HCT116 (cell line): Measurements from ENCODE around the gene ITGBL1. TPM values are rescaled to one million over a fixed set of nuclear protein-coding genes. Genes with fewer than 3 reads are reported as not detected.

ENCODE experiments used
- ATAC-seq: fragments of 200-7000 bp; cut with Tn5 transposase; 2 replicates; pipeline ENCODE4 v1.9.1; 2020; ENCODE audit warnings: mild to moderate bottlenecking, moderate library complexity
- BruUV-seq: library from RNA; stranded (reverse); fragments of 400-500 nt; replicated peaks from 2 replicates; lab custom pipeline; 2021; lab: Mats Ljungman, UMichigan
- CTCF ChIA-PET: fragments of 300-600 bp; sonication (Branson Sonifier 250); formaldehyde crosslinking; loops from one replicate; lab custom pipeline; 2021; ENCODE audit warnings: antibody characterized with exemption; lab: Charles Lee
- POLR2A ChIA-PET: fragments of 300-600, 350-600 bp; sonication (Branson Sonifier 250); formaldehyde crosslinking; loops from one replicate; lab custom pipeline; 2021; ENCODE audit warnings: antibody characterized with exemption; lab: Charles Lee
- RAD21 ChIA-PET, 2 experiments: fragments of 300-600 bp; sonication (Branson Sonifier 250); formaldehyde crosslinking; loops; one replicate each; lab custom pipeline; 2023; ENCODE audit warnings: low total read pairs in 2 of 2; ENCODE audit not compliant: uncharacterized antibody in 2 of 2, unreplicated experiment in 2 of 2, low non-redundant PET in 1 of 2; lab: Charles Lee
- DNase-seq: peaks from one replicate; pipeline ENCODE4 v3.0.0-alpha.2; 2010; ENCODE audit warnings: low read depth, low spot score
- H2AFZ ChIP-seq: fragments of 200-600 bp; shearing (Covaris generic), sonication (generic); 2 replicates; pipeline ENCODE4 v1.6.1; 2017; ENCODE audit warnings: low read depth, mixed run types, mixed read lengths, antibody characterized with exemption, low read length; ENCODE audit not compliant: poor library complexity, severe bottlenecking
- H3K27ac ChIP-seq: 2 replicates; pipeline ENCODE4 v1.5.1; 2012; ENCODE audit warnings: low read depth, low read length
- H3K27me3 ChIP-seq: fragments of 200-600 bp; sonication (generic); 2 replicates; pipeline ENCODE4 v1.6.1; 2016; ENCODE audit warnings: mixed run types, low read length, mixed read lengths; ENCODE audit not compliant: insufficient read depth
- H3K36me3 ChIP-seq, 2 experiments: fragments of 200-500 bp in 1 of 2; fragments of 200-600 bp in 1 of 2; sonication (Bioruptor generic) in 1 of 2; sonication (generic) in 1 of 2; 2 replicates each; pipeline versions ENCODE4 v1.5.1 to v1.6.1; 2014 to 2016; ENCODE audit warnings: low read length in 2 of 2, inconsistent platforms in 1 of 2, mixed read lengths in 1 of 2, mixed run types in 1 of 2; ENCODE audit not compliant: insufficient read depth in 2 of 2, control insufficient read depth in 1 of 2
- H3K4me1 ChIP-seq, 2 experiments: fragments of 200-600 bp in 1 of 2; sonication (generic) in 1 of 2; 2 replicates each; pipeline versions ENCODE4 v1.5.1 to v1.6.1; 2012 to 2017; ENCODE audit warnings: low read length in 2 of 2, inconsistent platforms in 1 of 2, mild to moderate bottlenecking in 1 of 2, mixed read lengths in 1 of 2, mixed run types in 1 of 2, moderate library complexity in 1 of 2; ENCODE audit not compliant: insufficient read depth in 2 of 2, control insufficient read depth in 1 of 2
- H3K4me2 ChIP-seq: fragments of 200-600 bp; sonication (generic); 2 replicates; pipeline ENCODE4 v1.6.1; 2017; ENCODE audit warnings: mixed run types, low read length, mixed read lengths
- H3K4me3 ChIP-seq, 2 experiments: fragments of 200-600 bp in 1 of 2; sonication (generic) in 1 of 2; replicated peaks in 1 of 2; 2 replicates each; pipeline ENCODE4 v1.5.1; 2011 to 2016; ENCODE audit warnings: low read length in 2 of 2, control low read depth in 1 of 2, low read depth in 1 of 2, mild to moderate bottlenecking in 1 of 2, mixed read lengths in 1 of 2, mixed run types in 1 of 2
- H3K79me2 ChIP-seq: fragments of 200-600 bp; sonication (generic); 2 replicates; pipeline ENCODE4 v1.6.1; 2017; ENCODE audit warnings: mild to moderate bottlenecking, mixed run types, low read length, moderate library complexity, mixed read lengths; ENCODE audit not compliant: insufficient read depth
- H3K9ac ChIP-seq: fragments of 200-600 bp; sonication (generic); 2 replicates; pipeline ENCODE4 v1.6.1; 2016; ENCODE audit warnings: low read length, mixed read lengths
- H3K9me2 ChIP-seq: fragments of 200-600 bp; sonication (generic), shearing (Covaris generic); 2 replicates; pipeline ENCODE4 v1.6.1; 2017; ENCODE audit warnings: mixed run types, mild to moderate bottlenecking, moderate library complexity; ENCODE audit not compliant: insufficient read depth
- H3K9me3 ChIP-seq, 2 experiments: fragments of 200-500 bp in 1 of 2; fragments of 200-600 bp in 1 of 2; sonication (Bioruptor generic) in 1 of 2; sonication (generic) in 1 of 2; 2 replicates each; pipeline ENCODE4 v1.6.1; 2014 to 2017; ENCODE audit warnings: low read length in 2 of 2, mixed read lengths in 2 of 2, inconsistent platforms in 1 of 2, low read depth in 1 of 2, mild to moderate bottlenecking in 1 of 2, mixed run types in 1 of 2, moderate library complexity in 1 of 2; ENCODE audit not compliant: control insufficient read depth in 1 of 2, insufficient read depth in 1 of 2
- H4K20me1 ChIP-seq: fragments of 200-600 bp; sonication (generic), shearing (Covaris generic); 2 replicates; pipeline ENCODE4 v1.6.1; 2017; ENCODE audit warnings: mixed run types, mild to moderate bottlenecking, moderate library complexity; ENCODE audit not compliant: insufficient read depth
- CTCF ChIP-seq, 3 experiments: fragments of 200-600 bp in 1 of 3; sonication (generic) in 1 of 3; IDR thresholded peaks in 2 of 3; conservative IDR thresholded peaks in 1 of 3; 2 replicates each; pipeline ENCODE4 v1.5.1; 2012 to 2017; ENCODE audit warnings: low read depth in 2 of 3, low read length in 2 of 3, antibody characterized with exemption in 1 of 3, borderline replicate concordance in 1 of 3, control low read depth in 1 of 3, mild to moderate bottlenecking in 1 of 3, mixed read lengths in 1 of 3, mixed run types in 1 of 3, moderate library complexity in 1 of 3; ENCODE audit not compliant: insufficient read depth in 1 of 3
- JUND ChIP-seq: IDR thresholded peaks from 2 replicates; pipeline ENCODE4 v1.6.1; 2012
- SIN3A ChIP-seq: IDR thresholded peaks from 2 replicates; pipeline ENCODE4 v1.6.1; 2012; ENCODE audit warnings: low read depth
- SP1 ChIP-seq: IDR thresholded peaks from 2 replicates; pipeline ENCODE4 v1.6.1; 2012; ENCODE audit warnings: low read depth
- TCF7L2 ChIP-seq: IDR thresholded peaks from 2 replicates; pipeline ENCODE4 v1.7.0; 2011; ENCODE audit warnings: borderline replicate concordance, inconsistent platforms; ENCODE audit not compliant: insufficient read depth, insufficient read length; ENCODE audit errors: extremely low read depth
- ZNF274 ChIP-seq: fragments of 200-500 bp; sonication (Bioruptor generic); IDR thresholded peaks from 2 replicates; pipeline ENCODE4 v1.6.1; 2014; ENCODE audit warnings: mild to moderate bottlenecking, low read depth, low read length, inconsistent platforms
- intact Hi-C: fragments of 100-400 bp; cut with micrococcal nuclease; formaldehyde crosslinking; loops from 2 replicates; pipeline ENCODE4 v1.10.0; 2022
- total RNA-seq: library from RNA; stranded (reverse); gene quantifications from one replicate; pipeline ENCODE4 v1.2.1, GENCODE V29; 2021; ENCODE audit not compliant: unreplicated experiment
- TF ChIP-seq, protein P1 (sequence below): IDR thresholded peaks from 2 replicates; pipeline ENCODE4 v1.6.1; 2012; ENCODE audit warnings: low read depth
- TF ChIP-seq, protein P2 (sequence below): IDR thresholded peaks from 2 replicates; pipeline ENCODE4 v1.6.1; 2012

The ITGBL1 gene
- total RNA-seq, 1 experiment from 2014 or later = 0.66 TPM

DNA sequence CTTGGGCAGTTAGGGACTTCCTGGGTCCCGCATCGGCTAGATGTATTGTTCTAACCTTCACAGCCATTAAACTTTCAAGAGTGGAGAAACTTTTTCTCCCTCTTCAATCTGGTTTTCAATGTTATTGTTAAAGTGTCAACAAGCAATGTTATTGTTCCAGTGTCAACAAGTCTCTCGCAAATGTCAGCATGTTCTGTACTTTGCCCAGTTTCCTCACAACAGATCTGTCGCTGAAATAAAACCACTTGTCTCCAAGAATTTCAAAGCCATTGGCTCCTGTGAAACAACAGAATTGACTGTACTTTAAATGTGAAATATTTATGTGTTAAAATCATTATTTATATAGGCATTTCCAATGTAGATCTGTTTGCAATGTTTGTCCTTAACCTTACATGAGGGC, 138.0 kb downstream of the ITGBL1 start:
- Histone ChIP-seq H3K36me3 (no peaks in the 10 kb centered on the region), H3K4me3 (no peak overlapping the region), H3K79me2 (no peaks in the 10 kb centered on the region), H3K9me3 (peaks cover 0 to 4% of the 10 kb centered on the region in 2 experiments; a peak in 1 of 4 replicates), H3K4me2 (no peak overlapping the region)
- no peak for ATAC-seq
- RAD21 ChIA-PET = no interaction called here
- POLR2A ChIA-PET = no interaction called here
- TF ChIP-seq ZNF274 (no peak), JUND (no peak), SP1 (no peak), TCF7L2 (no peak), SIN3A (no peak)
- TF ChIP-seq, protein P1, sequence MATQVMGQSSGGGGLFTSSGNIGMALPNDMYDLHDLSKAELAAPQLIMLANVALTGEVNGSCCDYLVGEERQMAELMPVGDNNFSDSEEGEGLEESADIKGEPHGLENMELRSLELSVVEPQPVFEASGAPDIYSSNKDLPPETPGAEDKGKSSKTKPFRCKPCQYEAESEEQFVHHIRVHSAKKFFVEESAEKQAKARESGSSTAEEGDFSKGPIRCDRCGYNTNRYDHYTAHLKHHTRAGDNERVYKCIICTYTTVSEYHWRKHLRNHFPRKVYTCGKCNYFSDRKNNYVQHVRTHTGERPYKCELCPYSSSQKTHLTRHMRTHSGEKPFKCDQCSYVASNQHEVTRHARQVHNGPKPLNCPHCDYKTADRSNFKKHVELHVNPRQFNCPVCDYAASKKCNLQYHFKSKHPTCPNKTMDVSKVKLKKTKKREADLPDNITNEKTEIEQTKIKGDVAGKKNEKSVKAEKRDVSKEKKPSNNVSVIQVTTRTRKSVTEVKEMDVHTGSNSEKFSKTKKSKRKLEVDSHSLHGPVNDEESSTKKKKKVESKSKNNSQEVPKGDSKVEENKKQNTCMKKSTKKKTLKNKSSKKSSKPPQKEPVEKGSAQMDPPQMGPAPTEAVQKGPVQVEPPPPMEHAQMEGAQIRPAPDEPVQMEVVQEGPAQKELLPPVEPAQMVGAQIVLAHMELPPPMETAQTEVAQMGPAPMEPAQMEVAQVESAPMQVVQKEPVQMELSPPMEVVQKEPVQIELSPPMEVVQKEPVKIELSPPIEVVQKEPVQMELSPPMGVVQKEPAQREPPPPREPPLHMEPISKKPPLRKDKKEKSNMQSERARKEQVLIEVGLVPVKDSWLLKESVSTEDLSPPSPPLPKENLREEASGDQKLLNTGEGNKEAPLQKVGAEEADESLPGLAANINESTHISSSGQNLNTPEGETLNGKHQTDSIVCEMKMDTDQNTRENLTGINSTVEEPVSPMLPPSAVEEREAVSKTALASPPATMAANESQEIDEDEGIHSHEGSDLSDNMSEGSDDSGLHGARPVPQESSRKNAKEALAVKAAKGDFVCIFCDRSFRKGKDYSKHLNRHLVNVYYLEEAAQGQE = no peak
- TF ChIP-seq, all 23 proteins: peak for 0
- no peak overlapping the region for H3K27ac ChIP-seq
- no peak for DNase-seq
- no peaks in the 10 kb centered on the region for H3K27me3 ChIP-seq
- H3K9ac ChIP-seq = no peak overlapping the region
- CTCF ChIA-PET = no interaction called here
- intact Hi-C loops = no loop called here
- no peaks in the 10 kb centered on the region for H3K9me2 ChIP-seq
- H3K4me1 ChIP-seq = no peaks in the 10 kb centered on the region
- no peaks in the 10 kb centered on the region for H4K20me1 ChIP-seq
- no TSS peak for BruUV-seq
- no peak overlapping the region for H2AFZ ChIP-seq

- Histone ChIP-seq H3K9ac (no peak overlapping the region), H3K9me3 (peaks cover 0 to 2% of the 10 kb centered on the region in 2 experiments; a peak in 1 of 4 replicates), H3K4me1 (no peaks in the 10 kb centered on the region), H4K20me1 (no peaks in the 10 kb centered on the region), H2AFZ (no peak overlapping the region), H3K4me2 (no peak overlapping the region), H3K9me2 (no peaks in the 10 kb centered on the region), H3K4me3 (no peak overlapping the region), H3K79me2 (no peaks in the 10 kb centered on the region), H3K27me3 (no peaks in the 10 kb centered on the region), H3K27ac (no peak overlapping the region), H3K36me3 (no peaks in the 10 kb centered on the region)
- DNase-seq (no peak), ATAC-seq (no peak)
- RAD21 ChIA-PET = no interaction called here
- no TSS peak for BruUV-seq
- intact Hi-C loops = no loop called here
- CTCF ChIA-PET = no interaction called here
- POLR2A ChIA-PET = no interaction called here
- TF ChIP-seq, protein P2, sequence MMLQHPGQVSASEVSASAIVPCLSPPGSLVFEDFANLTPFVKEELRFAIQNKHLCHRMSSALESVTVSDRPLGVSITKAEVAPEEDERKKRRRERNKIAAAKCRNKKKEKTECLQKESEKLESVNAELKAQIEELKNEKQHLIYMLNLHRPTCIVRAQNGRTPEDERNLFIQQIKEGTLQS = no peak
- TF ChIP-seq CTCF (IDR thresholded peaks at IDR 0.05 in 2 of 3, conservative IDR thresholded peaks at IDR 0.05 in 1 of 3; ENCODE audit: borderline replicate concordance in 1 of 3, insufficient read depth in 1 of 3, low read depth in 2 of 3, low read length in 2 of 3) = no peak
Measured at GRCh38 chr13:101594936-101595335, 142.5 kb downstream of the ITGBL1 start.
